HepG2 (cell line): Measurements from ENCODE around the gene HMGN4. TPM values are rescaled to one million over a fixed set of nuclear protein-coding genes. Genes with fewer than 3 reads are reported as not detected.

Source experiments
- DPF2 ChIP-seq: sonication (generic); formaldehyde crosslinking; IDR thresholded peaks from 2 replicates; pipeline ENCODE4 v1.4.0; 2020; ENCODE audit warnings: mild to moderate bottlenecking, low read depth, missing genetic modification reagents, borderline replicate concordance
- SOX13 ChIP-seq, 3 experiments: fragments of 450-650 bp in 1 of 3; sonication (generic) in 1 of 3; formaldehyde crosslinking in 1 of 3; IDR thresholded peaks in 2 of 3; conservative IDR thresholded peaks in 1 of 3; 2 replicates each; pipeline versions ENCODE4 v1.5.0 to v1.6.1; 2016 to 2020; ENCODE audit warnings: antibody characterized with exemption in 1 of 3, mild to moderate bottlenecking in 1 of 3, missing compliant biosample characterization in 1 of 3, missing genetic modification reagents in 1 of 3, moderate library complexity in 1 of 3
- TAF15 ChIP-seq: fragments of 200-400 bp; formaldehyde crosslinking; IDR thresholded peaks from one replicate; pipeline ENCODE4 v1.6.1; 2018; ENCODE audit warnings: mild to moderate bottlenecking, low read depth, low read length; ENCODE audit not compliant: poor library complexity, severe bottlenecking
- TEAD3 ChIP-seq: optimal IDR thresholded peaks from 2 replicates; pipeline ENCODE3; 2016; ENCODE audit warnings: borderline replicate concordance
- TP53 ChIP-seq: sonication (generic); formaldehyde crosslinking; conservative IDR thresholded peaks from 2 replicates; pipeline ENCODE4 v1.4.0; 2020; ENCODE audit warnings: missing genetic modification reagents
- ZBTB21 ChIP-seq: sonication (generic); formaldehyde crosslinking; IDR thresholded peaks from 2 replicates; pipeline ENCODE4 v1.4.0; 2020; ENCODE audit warnings: missing genetic modification reagents
- ZNF501 ChIP-seq: sonication (generic); formaldehyde crosslinking; IDR thresholded peaks from 2 replicates; pipeline ENCODE4 v1.5.1; 2020; ENCODE audit warnings: mild to moderate bottlenecking, moderate library complexity, missing genetic modification reagents
- ZNF549 ChIP-seq: sonication (generic); formaldehyde crosslinking; IDR thresholded peaks from 2 replicates; pipeline ENCODE4 v1.5.0; 2020; ENCODE audit warnings: missing genetic modification reagents
- polyA plus RNA-seq, 8 experiments: library from polyadenylated mRNA; depleted of rRNA in 3 of 8; stranded (reverse) in 7 of 8; unstranded in 1 of 8; fragments of >200 nt; fragmentation: Illumina TruSeq in 4 of 8; extraction: Trizol in 4 of 8; gene quantifications; 2 replicates each; pipeline versions ENCODE4 v1.2.1 to v1.2.3, GENCODE V29; 2011 to 2016; ENCODE audit warnings: low read depth in 4 of 8, missing spikeins in 1 of 8, mixed read lengths in 1 of 8; ENCODE audit not compliant: insufficient read depth in 1 of 8
- total RNA-seq, 5 experiments: library from RNA; depleted of rRNA; stranded (reverse); fragments of >200 nt; fragmentation: Illumina TruSeq; extraction: Trizol; gene quantifications; 2 replicates each; pipeline ENCODE4 v1.2.3, GENCODE V29; 2016; ENCODE audit warnings: low read depth in 1 of 5
- TF ChIP-seq, protein P1 (sequence below): sonication (generic); formaldehyde crosslinking; IDR thresholded peaks from 2 replicates; pipeline ENCODE4 v1.5.0; 2020; ENCODE audit warnings: missing genetic modification reagents
- TF ChIP-seq, protein P2 (sequence below): sonication (generic); formaldehyde crosslinking; IDR thresholded peaks from 2 replicates; pipeline ENCODE4 v1.5.1; 2020; ENCODE audit warnings: missing genetic modification reagents, mild to moderate bottlenecking, borderline replicate concordance
- TF ChIP-seq, protein P3 (sequence below): sonication (generic); formaldehyde crosslinking; conservative IDR thresholded peaks from 2 replicates; pipeline ENCODE4 v1.8.0; 2022; ENCODE audit warnings: low read depth, missing genetic modification reagents
- TF ChIP-seq, protein P4 (sequence below): sonication (generic); formaldehyde crosslinking; IDR thresholded peaks from 2 replicates; pipeline ENCODE4 v1.5.0; 2020; ENCODE audit warnings: mild to moderate bottlenecking, missing genetic modification reagents, borderline replicate concordance

HMGN4 gene
- total and polyA plus RNA-seq, 2 of the 13 experiments (the other 11 are each of a cell fraction or from before 2014, with no cell fraction given): 39.9 to 52.1 TPM

DNA sequence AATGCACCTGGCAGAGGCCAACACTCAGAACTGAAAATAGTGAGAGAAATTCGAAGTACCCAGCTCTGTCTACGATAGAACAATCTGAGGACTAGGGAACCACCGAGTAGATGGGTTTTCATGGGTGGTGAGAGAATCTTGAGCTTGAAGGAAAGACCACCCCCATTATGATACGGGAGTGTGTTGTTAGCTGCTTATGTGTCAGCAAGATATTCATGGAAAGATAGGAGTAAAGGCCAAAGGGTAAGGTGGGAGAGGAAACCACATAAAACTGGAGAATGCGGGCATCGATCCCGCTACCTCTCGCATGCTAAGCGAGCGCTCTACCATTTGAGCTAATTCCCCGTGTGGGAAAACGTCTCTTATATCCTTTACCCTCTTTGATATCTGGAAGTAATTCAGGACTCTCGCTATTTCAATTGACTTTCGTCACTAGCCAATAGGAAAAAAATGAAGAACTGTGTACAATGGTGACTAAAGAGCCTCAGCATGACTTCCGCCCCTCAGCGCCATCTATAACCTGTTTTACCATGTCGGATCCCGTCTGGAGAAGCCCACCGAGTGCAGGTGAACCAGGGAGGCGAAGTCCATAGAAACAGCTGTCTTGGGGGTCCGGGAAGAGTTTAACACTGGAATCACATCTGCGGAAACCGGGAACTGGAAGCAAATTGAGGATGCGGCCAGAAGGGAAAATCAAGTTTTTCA lies 33.6 kb downstream of the HMGN4 start (continued):
- TF ChIP-seq TEAD3 (CRISPR knock-in tag) (peak; percentile 87), ZNF501 (CRISPR knock-in tag) (peak; percentile 75), TP53 (no peak; the same call in 1 of the 2 replicates), TAF15 (no peak), ZBTB21 (CRISPR knock-in tag) (peak; percentile 77), ZNF549 (CRISPR knock-in tag) (no peak), SOX13 (IDR thresholded peaks at IDR 0.05) (no peak), SOX13 (CRISPR knock-in tag; conservative IDR thresholded peaks at IDR 0.05 in 1 of 2, IDR thresholded peaks at IDR 0.05 in 1 of 2) (peak in 1 of 2 experiments; percentile 74; a peak in 2 of 4 replicates), DPF2 (CRISPR knock-in tag) (no peak)
- TF ChIP-seq, protein P1, sequence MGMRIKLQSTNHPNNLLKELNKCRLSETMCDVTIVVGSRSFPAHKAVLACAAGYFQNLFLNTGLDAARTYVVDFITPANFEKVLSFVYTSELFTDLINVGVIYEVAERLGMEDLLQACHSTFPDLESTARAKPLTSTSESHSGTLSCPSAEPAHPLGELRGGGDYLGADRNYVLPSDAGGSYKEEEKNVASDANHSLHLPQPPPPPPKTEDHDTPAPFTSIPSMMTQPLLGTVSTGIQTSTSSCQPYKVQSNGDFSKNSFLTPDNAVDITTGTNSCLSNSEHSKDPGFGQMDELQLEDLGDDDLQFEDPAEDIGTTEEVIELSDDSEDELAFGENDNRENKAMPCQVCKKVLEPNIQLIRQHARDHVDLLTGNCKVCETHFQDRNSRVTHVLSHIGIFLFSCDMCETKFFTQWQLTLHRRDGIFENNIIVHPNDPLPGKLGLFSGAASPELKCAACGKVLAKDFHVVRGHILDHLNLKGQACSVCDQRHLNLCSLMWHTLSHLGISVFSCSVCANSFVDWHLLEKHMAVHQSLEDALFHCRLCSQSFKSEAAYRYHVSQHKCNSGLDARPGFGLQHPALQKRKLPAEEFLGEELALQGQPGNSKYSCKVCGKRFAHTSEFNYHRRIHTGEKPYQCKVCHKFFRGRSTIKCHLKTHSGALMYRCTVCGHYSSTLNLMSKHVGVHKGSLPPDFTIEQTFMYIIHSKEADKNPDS: no peak
- TF ChIP-seq, protein P2, sequence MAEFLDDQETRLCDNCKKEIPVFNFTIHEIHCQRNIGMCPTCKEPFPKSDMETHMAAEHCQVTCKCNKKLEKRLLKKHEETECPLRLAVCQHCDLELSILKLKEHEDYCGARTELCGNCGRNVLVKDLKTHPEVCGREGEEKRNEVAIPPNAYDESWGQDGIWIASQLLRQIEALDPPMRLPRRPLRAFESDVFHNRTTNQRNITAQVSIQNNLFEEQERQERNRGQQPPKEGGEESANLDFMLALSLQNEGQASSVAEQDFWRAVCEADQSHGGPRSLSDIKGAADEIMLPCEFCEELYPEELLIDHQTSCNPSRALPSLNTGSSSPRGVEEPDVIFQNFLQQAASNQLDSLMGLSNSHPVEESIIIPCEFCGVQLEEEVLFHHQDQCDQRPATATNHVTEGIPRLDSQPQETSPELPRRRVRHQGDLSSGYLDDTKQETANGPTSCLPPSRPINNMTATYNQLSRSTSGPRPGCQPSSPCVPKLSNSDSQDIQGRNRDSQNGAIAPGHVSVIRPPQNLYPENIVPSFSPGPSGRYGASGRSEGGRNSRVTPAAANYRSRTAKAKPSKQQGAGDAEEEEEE (CRISPR knock-in tag): no peak
- TF ChIP-seq, protein P3, sequence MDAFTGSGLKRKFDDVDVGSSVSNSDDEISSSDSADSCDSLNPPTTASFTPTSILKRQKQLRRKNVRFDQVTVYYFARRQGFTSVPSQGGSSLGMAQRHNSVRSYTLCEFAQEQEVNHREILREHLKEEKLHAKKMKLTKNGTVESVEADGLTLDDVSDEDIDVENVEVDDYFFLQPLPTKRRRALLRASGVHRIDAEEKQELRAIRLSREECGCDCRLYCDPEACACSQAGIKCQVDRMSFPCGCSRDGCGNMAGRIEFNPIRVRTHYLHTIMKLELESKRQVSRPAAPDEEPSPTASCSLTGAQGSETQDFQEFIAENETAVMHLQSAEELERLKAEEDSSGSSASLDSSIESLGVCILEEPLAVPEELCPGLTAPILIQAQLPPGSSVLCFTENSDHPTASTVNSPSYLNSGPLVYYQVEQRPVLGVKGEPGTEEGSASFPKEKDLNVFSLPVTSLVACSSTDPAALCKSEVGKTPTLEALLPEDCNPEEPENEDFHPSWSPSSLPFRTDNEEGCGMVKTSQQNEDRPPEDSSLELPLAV (CRISPR knock-in tag): no peak
- TF ChIP-seq, protein P4, sequence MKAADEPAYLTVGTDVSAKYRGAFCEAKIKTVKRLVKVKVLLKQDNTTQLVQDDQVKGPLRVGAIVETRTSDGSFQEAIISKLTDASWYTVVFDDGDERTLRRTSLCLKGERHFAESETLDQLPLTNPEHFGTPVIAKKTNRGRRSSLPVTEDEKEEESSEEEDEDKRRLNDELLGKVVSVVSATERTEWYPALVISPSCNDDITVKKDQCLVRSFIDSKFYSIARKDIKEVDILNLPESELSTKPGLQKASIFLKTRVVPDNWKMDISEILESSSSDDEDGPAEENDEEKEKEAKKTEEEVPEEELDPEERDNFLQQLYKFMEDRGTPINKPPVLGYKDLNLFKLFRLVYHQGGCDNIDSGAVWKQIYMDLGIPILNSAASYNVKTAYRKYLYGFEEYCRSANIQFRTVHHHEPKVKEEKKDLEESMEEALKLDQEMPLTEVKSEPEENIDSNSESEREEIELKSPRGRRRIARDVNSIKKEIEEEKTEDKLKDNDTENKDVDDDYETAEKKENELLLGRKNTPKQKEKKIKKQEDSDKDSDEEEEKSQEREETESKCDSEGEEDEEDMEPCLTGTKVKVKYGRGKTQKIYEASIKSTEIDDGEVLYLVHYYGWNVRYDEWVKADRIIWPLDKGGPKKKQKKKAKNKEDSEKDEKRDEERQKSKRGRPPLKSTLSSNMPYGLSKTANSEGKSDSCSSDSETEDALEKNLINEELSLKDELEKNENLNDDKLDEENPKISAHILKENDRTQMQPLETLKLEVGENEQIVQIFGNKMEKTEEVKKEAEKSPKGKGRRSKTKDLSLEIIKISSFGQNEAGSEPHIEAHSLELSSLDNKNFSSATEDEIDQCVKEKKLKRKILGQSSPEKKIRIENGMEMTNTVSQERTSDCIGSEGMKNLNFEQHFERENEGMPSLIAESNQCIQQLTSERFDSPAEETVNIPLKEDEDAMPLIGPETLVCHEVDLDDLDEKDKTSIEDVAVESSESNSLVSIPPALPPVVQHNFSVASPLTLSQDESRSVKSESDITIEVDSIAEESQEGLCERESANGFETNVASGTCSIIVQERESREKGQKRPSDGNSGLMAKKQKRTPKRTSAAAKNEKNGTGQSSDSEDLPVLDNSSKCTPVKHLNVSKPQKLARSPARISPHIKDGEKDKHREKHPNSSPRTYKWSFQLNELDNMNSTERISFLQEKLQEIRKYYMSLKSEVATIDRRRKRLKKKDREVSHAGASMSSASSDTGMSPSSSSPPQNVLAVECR (CRISPR knock-in tag): peak; percentile 65; the same call in 1 of the 2 replicates
